Activated CD8-positive, alpha-beta T cell treated with anti-CD3 and anti-CD28 coated beads, Interleukin-2, amount 10 ng/mL, durations not matched to agents 7 days and 5 days (primary cell): ENCODE measurements around the gene RORC. TPM values are rescaled to one million over a fixed set of nuclear protein-coding genes. Genes with fewer than 3 reads are reported as not detected.

Source experiments
- ATAC-seq: fragments of 150-1000 bp; cut with Tn5 transposase; one replicate; pipeline ENCODE4 v1.10.0; 2021; ENCODE audit warnings: moderate library complexity
- CTCF ChIA-PET: fragments of 350-600 bp; sonication (Branson Sonifier 250); formaldehyde crosslinking; loops from one replicate; lab custom pipeline; 2021; ENCODE audit warnings: antibody characterized with exemption; lab: Charles Lee
- POLR2A ChIA-PET: fragments of 350-600 bp; sonication (Branson Sonifier 250); formaldehyde crosslinking; loops from one replicate; lab custom pipeline; 2021; ENCODE audit warnings: antibody characterized with exemption; lab: Charles Lee
- DNase-seq: peaks from one replicate; pipeline ENCODE4 v3.0.0-alpha.2; 2020
- H3K27ac Mint-ChIP-seq: one replicate; pipeline ENCODE4 v1.8.0; 2021; ENCODE audit warnings: mild to moderate bottlenecking, mixed read lengths
- H3K27me3 Mint-ChIP-seq: one replicate; pipeline ENCODE4 v1.8.0; 2021; ENCODE audit warnings: low read depth, mixed read lengths
- H3K36me3 Mint-ChIP-seq: one replicate; pipeline ENCODE4 v1.8.0; 2021; ENCODE audit warnings: low read depth, mixed read lengths
- H3K4me1 Mint-ChIP-seq: one replicate; pipeline ENCODE4 v1.8.0; 2021; ENCODE audit warnings: low read depth, mixed read lengths
- H3K4me3 Mint-ChIP-seq: one replicate; pipeline ENCODE4 v1.8.0; 2021; ENCODE audit warnings: mild to moderate bottlenecking, mixed read lengths
- H3K9me3 Mint-ChIP-seq: one replicate; pipeline ENCODE4 v1.8.0; 2022; ENCODE audit warnings: mixed read lengths; ENCODE audit not compliant: insufficient read depth
- total RNA-seq, 2 experiments: library from RNA; stranded (reverse); gene quantifications; one replicate each; pipeline ENCODE4 v1.2.3, GENCODE V29; 2021

RORC gene
- total RNA-seq, 2 experiments from 2014 or later = 2.4 to 2.7 TPM

DNA sequence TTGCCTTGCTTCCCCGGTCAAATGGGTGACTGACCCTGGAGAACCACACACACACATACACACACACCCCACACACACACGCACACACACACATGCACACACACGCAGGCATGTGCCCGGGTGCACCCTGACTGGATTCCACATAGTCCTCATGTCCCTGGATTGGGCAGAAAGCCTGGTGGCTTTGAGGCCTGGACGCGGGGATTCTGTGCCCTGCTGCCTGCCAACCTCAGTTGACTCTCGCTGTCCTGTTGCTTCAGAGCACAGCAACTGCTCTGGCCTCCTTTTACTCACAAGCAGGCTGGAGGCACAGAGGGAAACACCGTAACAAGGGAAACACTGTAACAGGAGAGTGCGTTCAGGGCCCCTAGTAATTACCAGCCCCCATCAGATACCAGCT is 6.4 kb downstream of the RORC start:
- H3K4me3 Mint-ChIP-seq = peak overlapping the region; percentile 12
- no peaks in the 10 kb centered on the region for H3K9me3 Mint-ChIP-seq
- H3K27ac Mint-ChIP-seq = no peak overlapping the region
- H3K36me3 Mint-ChIP-seq = no peaks in the 10 kb centered on the region
- DNase-seq (no peak), ATAC-seq (no peak)
- CTCF ChIA-PET = interaction anchor here (1.0 kb wide), 1 partner anchor 11 kb away, joined by 4 read pairs; no protein-coding TSS in a partner anchor
- peaks cover 60% of the 10 kb centered on the region for H3K4me1 Mint-ChIP-seq
- POLR2A ChIA-PET = no interaction called here
- peaks cover 2% of the 10 kb centered on the region for H3K27me3 Mint-ChIP-seq

DNA sequence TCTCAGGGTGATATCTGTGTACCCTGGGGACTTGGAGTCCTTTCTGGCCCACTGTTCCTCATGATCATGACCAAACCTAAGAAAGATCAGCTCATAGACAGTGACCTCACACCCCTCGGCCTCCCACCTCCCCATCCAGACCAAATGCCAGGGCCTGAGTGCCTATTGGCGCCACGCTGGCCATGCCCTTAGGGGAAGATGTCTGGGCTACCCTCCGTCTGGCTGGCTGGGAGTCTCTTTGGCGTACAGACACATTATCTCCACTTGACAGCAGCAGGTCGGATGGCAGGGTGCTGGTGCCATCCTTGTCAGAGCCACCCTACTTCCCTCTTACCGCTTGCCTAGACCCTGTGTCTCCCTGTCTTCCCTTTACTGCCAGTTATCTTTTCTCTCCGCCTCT is 8.4 kb downstream of the RORC start:
- CTCF ChIA-PET = interaction anchor here (0.8 to 1.8 kb wide), 2 partner anchors 13 to 229 kb away, joined by 3 to 8 read pairs; no protein-coding TSS in a partner anchor
- peaks cover 46% of the 10 kb centered on the region for H3K4me1 Mint-ChIP-seq
- POLR2A ChIA-PET = no interaction called here
- H3K36me3 Mint-ChIP-seq = no peaks in the 10 kb centered on the region
- no peak for ATAC-seq
- no peak for DNase-seq
- H3K27me3 Mint-ChIP-seq = peaks cover 2% of the 10 kb centered on the region
- H3K9me3 Mint-ChIP-seq = no peaks in the 10 kb centered on the region
- H3K4me3 Mint-ChIP-seq = no peak overlapping the region
- H3K27ac Mint-ChIP-seq = peak overlapping the region; percentile 51

DNA sequence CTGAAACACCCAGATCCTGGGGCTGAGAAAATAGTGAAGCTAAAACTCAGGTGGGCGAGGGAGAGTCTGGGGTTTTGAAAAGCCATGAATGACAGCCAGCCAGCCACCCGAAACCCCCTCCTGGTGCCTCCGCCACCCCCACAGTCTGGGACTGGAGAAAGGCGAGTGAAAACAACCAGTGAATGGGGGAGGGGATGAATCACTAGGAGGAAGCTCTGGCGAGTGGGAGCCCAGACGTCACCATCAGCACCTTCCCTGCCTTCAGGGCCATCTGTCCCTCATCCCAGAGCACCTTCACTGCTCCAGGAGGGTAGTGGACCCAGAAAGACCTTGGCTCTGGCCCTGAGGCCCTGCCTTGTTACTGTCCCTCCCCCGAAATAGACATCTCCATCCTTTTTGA is 9.2 kb downstream of the RORC start:
- ChIA-PET POLR2A (no interaction called here), CTCF (interaction anchor here (1.0 to 2.7 kb wide), 3 partner anchors 8 to 15 kb away, joined by 3 to 7 read pairs (median 4); no protein-coding TSS in a partner anchor)
- no peak for ATAC-seq
- H3K36me3 Mint-ChIP-seq = no peaks in the 10 kb centered on the region
- peaks cover 42% of the 10 kb centered on the region for H3K4me1 Mint-ChIP-seq
- H3K27ac Mint-ChIP-seq = peak overlapping the region; percentile 51
- peaks cover 2% of the 10 kb centered on the region for H3K27me3 Mint-ChIP-seq
- no peak overlapping the region for H3K4me3 Mint-ChIP-seq
- no peak for DNase-seq
- H3K9me3 Mint-ChIP-seq = no peaks in the 10 kb centered on the region

DNA sequence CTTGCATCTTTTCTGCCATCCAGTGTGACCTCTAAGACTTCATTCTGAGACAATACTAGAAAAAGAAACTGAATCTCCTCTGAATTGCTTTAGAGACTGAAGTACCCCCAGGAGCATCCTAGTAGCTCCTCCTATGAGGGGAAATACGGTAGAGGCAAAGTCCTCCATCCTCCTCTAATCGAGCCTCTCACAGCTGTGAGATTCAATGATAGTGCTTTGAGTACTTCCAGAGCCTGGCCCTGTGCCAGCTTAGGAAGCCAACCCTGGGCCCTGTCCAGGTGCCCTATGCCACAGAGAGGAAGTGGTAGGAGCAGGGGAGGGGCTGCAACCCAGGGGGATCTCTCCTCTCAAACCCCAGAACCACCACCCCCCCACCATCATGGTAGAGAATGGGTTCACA is 10.7 kb downstream of the RORC start:
- no peaks in the 10 kb centered on the region for H3K36me3 Mint-ChIP-seq
- H3K27ac Mint-ChIP-seq = no peak overlapping the region
- no peaks in the 10 kb centered on the region for H3K9me3 Mint-ChIP-seq
- peaks cover 2% of the 10 kb centered on the region for H3K27me3 Mint-ChIP-seq
- H3K4me3 Mint-ChIP-seq = no peak overlapping the region
- ATAC-seq (no peak), DNase-seq (no peak)
- peaks cover 45% of the 10 kb centered on the region for H3K4me1 Mint-ChIP-seq
- ChIA-PET POLR2A (interaction anchor here (1.0 to 1.8 kb wide), 6 partner anchors 10 to 84 kb away, joined by 3 read pairs; partner anchors contain the start of gene MRPL9), CTCF (interaction anchor here (0.7 to 2.7 kb wide), 5 partner anchors 9 to 44 kb away, joined by 3 to 7 read pairs (median 3); no protein-coding TSS in a partner anchor)

DNA sequence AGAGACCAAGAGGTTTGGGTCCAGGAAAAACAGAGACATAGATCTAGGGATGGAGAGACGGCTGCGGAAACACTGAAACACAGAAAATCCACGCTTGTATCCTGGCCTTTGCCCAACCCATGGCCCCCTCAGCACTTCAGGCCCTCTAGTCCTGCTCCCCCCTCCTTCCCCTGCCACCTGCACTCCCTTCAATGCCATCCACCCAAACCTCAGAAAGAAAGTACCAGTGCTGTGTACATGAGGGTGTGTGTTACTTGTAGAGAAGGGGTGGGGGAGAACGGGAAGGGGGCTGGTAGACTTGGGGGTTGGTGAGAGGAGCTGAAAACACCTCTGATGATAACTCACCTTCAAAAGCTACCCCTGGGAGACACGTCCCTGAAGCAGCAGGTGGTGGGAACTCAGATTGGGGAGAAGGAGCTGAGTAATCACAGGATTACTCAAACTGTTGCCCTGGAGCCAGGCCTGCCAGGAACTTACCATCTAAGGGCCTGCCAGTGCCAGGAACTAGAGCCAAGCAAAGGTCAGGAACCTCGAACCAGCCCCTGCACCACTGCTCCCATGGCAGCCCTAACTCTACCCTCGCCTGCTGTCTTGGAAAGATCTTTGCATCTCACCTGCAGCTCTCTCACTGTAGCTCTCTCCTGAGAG is 11.5 kb downstream of the RORC start:
- no peak for ATAC-seq
- Mint-ChIP-seq H3K9me3 (no peaks in the 10 kb centered on the region), H3K27ac (peak overlapping the region; percentile 36), H3K4me3 (no peak overlapping the region), H3K27me3 (peaks cover 2% of the 10 kb centered on the region), H3K36me3 (no peaks in the 10 kb centered on the region), H3K4me1 (peaks cover 53% of the 10 kb centered on the region)
- POLR2A ChIA-PET = interaction anchor here (0.6 to 1.8 kb wide), 7 partner anchors 9 to 300 kb away, joined by 3 read pairs; partner anchors contain the start of gene MRPL9
- CTCF ChIA-PET = interaction anchor here (0.7 to 2.7 kb wide), 5 partner anchors 8 to 44 kb away, joined by 3 to 7 read pairs (median 3); no protein-coding TSS in a partner anchor
- DNase-seq = no peak

DNA sequence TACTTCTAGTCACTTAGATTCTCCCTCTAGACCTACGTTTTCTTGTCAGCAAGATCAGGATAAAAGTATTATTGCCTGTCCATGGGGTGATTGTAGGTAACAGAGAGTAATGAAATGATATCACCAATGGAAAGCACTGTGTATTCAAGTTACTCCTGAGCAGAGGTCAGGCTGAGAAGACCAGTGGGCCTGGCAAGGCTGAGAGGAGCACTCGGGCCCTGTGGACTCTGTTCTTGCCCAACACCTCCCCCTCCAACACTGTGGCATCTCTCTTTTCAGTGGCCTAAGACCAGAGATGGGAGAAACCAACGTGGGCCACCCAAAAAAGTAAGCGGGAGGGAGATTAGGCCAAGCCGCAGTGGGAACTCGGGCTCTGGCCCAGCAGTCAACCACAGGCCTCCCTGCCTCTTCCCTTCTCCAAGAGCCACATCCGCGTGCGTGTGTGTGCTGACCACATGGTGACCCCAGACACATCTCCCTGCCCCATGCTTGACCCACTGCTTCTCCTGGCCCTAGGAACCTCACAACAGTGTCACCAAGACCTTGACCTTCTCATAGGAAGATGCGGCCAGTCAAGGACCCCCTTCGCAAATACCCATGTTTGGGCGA is 12.3 kb downstream of the RORC start:
- H3K9me3 Mint-ChIP-seq = no peaks in the 10 kb centered on the region
- peak overlapping the region; percentile 36 for H3K27ac Mint-ChIP-seq
- no peak for ATAC-seq
- H3K27me3 Mint-ChIP-seq = no peaks in the 10 kb centered on the region
- no peaks in the 10 kb centered on the region for H3K36me3 Mint-ChIP-seq
- CTCF ChIA-PET = no interaction called here
- POLR2A ChIA-PET = interaction anchor here (1.3 kb wide), 1 partner anchor 56 kb away, joined by 3 read pairs; the partner anchor contains the start of gene MRPL9
- H3K4me1 Mint-ChIP-seq = peaks cover 60% of the 10 kb centered on the region
- DNase-seq = no peak
- no peak overlapping the region for H3K4me3 Mint-ChIP-seq

DNA sequence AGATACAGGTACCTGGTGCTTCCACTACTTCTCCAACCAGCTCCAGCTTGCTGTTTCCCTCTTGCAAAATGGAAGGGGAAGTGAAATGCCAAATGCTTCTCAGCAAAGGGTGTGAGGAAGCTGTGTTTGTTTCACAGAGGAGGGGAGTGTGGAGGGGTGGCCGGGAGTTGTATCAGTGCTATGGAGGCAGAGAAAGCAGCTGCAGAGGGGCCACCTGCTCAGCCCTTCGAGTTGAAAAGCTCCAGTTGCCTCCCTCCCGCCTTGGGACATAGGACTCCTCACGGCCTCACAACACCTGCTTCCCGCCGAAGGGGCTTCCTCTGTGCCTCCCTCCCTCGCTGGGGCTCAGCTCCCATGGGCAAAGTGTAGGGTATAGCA is 14.3 kb downstream of the RORC start:
- DNase-seq (no peak), ATAC-seq (no peak)
- ChIA-PET POLR2A (interaction anchor here (0.6 to 0.7 kb wide), 2 partner anchors 160 to 1727 kb away, joined by 3 read pairs; no protein-coding TSS in a partner anchor), CTCF (no interaction called here)
- Mint-ChIP-seq H3K4me3 (no peak overlapping the region), H3K9me3 (no peaks in the 10 kb centered on the region), H3K36me3 (no peaks in the 10 kb centered on the region), H3K4me1 (peaks cover 62% of the 10 kb centered on the region), H3K27me3 (no peaks in the 10 kb centered on the region), H3K27ac (peak overlapping the region; percentile 23)

DNA sequence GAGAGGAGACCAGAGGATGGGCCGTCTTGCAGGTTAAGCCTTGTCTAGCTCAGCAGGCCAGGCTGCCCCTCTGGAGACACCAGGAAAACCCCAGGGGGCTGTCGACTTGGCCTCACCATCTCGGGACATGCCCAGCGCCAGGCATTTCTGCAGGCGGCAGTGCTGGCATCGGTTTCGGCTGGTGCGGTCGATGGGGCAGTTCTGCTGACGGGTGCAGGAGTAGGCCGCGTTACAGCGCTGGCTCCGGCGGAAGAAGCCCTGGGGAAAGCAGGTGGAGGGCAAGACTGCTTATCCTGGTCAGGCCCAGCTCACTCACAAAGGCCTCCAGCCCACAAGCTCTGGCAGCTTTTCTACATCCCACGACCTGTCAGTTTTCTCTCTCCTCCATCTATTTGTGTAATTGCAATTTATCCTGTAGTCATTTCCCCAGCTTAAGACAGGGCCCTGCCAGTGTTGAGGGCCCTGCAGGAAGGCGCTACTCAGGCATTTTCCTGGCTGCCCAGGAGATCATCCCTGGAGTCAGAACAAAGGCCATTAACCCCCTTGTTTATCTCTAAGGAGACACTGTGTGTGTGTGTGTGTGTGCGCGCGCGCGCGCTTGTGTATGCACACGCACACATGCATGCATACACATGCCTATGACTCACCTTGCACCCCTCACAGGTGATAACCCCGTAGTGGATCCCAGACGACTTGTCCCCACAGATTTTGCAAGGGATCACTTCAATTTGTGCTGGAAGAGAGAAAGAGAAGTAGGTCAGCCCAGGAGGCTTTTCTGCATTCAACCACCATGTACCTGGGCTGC is 14.9 kb downstream of the RORC start:
- ATAC-seq (no peak), DNase-seq (no peak)
- H3K36me3 Mint-ChIP-seq = no peaks in the 10 kb centered on the region
- H3K4me1 Mint-ChIP-seq = peaks cover 59% of the 10 kb centered on the region
- no peaks in the 10 kb centered on the region for H3K9me3 Mint-ChIP-seq
- no peaks in the 10 kb centered on the region for H3K27me3 Mint-ChIP-seq
- POLR2A ChIA-PET = interaction anchor here (0.6 to 0.7 kb wide), 2 partner anchors 159 to 1727 kb away, joined by 3 read pairs; no protein-coding TSS in a partner anchor
- no peak overlapping the region for H3K4me3 Mint-ChIP-seq
- CTCF ChIA-PET = no interaction called here
- H3K27ac Mint-ChIP-seq = peak overlapping the region; percentile 23

DNA sequence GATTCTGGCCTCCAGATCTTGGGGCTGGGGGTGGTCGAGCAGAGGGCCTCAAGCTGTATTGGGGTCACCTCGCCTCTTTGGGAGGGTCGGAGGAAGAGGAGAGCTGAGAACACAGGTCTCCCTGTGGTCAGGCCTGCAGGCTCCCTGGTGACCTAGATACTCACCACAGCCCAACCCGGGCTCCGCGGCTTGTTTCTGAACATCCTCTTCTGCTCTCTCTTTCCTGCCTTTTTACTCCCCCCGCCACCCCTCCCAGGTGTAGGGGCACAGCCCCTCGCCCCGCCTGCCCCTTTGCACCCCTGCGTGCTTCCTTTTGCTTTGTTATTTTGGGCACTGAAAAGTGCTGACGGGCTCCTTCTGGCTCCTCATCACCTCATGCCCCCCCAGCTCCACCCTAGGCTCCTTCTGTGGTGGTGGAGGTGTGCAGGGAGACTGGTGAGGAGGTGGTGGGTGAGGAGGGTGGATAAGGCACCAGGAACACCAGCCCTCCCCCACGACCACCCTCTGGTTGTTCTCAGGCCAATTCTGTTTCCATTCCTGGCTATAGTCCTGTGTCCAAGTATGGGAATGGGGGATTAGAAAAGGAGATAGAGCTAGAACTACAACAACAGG is 15.8 kb downstream of the RORC start:
- H3K27me3 Mint-ChIP-seq = peaks cover 3% of the 10 kb centered on the region
- H3K4me1 Mint-ChIP-seq = peaks cover 49% of the 10 kb centered on the region
- peak overlapping the region; percentile 71 for H3K27ac Mint-ChIP-seq
- no peaks in the 10 kb centered on the region for H3K9me3 Mint-ChIP-seq
- CTCF ChIA-PET = interaction anchor here (1.1 kb wide), 1 partner anchor 26 kb away, joined by 3 read pairs; no protein-coding TSS in a partner anchor
- POLR2A ChIA-PET = no interaction called here
- H3K4me3 Mint-ChIP-seq = peak overlapping the region; percentile 23
- DNase-seq (peak; percentile 68), ATAC-seq (peak; percentile 66)
- no peaks in the 10 kb centered on the region for H3K36me3 Mint-ChIP-seq

DNA sequence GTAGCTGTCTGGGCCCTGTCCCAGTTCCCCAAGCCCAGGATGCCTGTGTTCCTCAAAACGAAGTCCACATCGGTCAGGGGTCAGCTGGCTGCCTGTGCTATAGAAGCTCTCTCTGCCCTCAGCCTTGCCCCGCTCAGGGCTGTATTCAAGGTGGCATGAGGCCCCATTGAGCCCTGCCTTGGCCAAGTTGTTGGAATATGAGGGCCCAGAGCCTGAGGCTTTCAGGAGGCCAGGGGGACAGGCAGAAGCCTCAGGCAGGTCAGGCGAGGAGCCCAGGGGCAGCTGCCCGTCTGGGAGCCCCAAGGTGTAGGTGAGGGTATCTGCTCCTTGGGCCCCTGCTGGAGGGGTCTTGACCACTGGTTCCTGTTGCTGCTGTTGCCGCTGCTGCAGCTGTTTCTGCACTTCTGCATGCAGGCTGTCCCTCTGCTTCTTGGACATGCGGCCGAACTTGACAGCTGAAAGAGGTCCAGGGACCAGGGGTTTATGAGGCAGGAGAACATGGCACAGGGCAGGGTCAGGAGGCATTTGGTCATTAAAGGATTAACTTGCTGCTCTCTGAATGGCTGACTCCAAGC is 16.5 kb downstream of the RORC start:
- POLR2A ChIA-PET = no interaction called here
- peaks cover 6% of the 10 kb centered on the region for H3K27me3 Mint-ChIP-seq
- no peaks in the 10 kb centered on the region for H3K9me3 Mint-ChIP-seq
- H3K4me1 Mint-ChIP-seq = peaks cover 43% of the 10 kb centered on the region
- H3K27ac Mint-ChIP-seq = peak overlapping the region; percentile 71
- no peak for DNase-seq
- ATAC-seq = no peak
- H3K4me3 Mint-ChIP-seq = no peak overlapping the region
- CTCF ChIA-PET = interaction anchor here (1.1 kb wide), 1 partner anchor 26 kb away, joined by 3 read pairs; no protein-coding TSS in a partner anchor
- no peaks in the 10 kb centered on the region for H3K36me3 Mint-ChIP-seq

DNA sequence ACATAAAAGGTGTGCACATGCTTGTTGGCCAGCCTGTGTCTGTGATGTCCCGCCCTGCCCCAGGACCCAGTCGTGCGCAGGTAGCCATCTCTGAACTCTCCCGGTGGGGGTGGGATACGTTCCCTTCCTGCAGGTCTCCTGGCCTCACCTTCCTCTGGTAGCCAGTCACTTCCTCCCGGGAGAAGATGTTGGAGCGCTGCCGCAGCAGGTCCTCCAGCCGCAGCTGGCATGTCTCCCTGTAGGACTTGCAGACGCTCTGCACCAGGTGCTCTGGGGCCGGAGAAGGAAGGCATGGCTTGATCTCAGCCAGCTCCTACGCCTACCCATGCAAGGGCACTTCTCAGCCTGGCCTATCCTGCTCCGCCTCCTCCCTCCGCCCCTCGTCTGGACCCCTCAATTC is 17.2 kb downstream of the RORC start:
- no peak overlapping the region for H3K27ac Mint-ChIP-seq
- DNase-seq = no peak
- H3K4me3 Mint-ChIP-seq = no peak overlapping the region
- no peak for ATAC-seq
- peaks cover 8% of the 10 kb centered on the region for H3K27me3 Mint-ChIP-seq
- ChIA-PET POLR2A (no interaction called here), CTCF (no interaction called here)
- H3K36me3 Mint-ChIP-seq = no peaks in the 10 kb centered on the region
- H3K9me3 Mint-ChIP-seq = no peaks in the 10 kb centered on the region
- H3K4me1 Mint-ChIP-seq = peaks cover 38% of the 10 kb centered on the region
